Activated CD4-positive, alpha-beta T cell treated with anti-CD3 and anti-CD28 coated beads, Interleukin-2, amount 10 ng/mL, durations not matched to agents 24 days and 14 days (primary cell): ENCODE measurements around the gene PLXNA2. TPM values are rescaled to one million over a fixed set of nuclear protein-coding genes. Genes with fewer than 3 reads are reported as not detected.

Source experiments
- DNase-seq: peaks from one replicate; pipeline ENCODE4 v3.0.0; 2022
- H3K27ac Mint-ChIP-seq: one replicate; pipeline ENCODE4 v1.8.0; 2022; ENCODE audit warnings: mild to moderate bottlenecking, mixed read lengths
- H3K27me3 Mint-ChIP-seq: one replicate; pipeline ENCODE4 v1.8.0; 2022; ENCODE audit warnings: mixed read lengths
- H3K36me3 Mint-ChIP-seq: one replicate; pipeline ENCODE4 v1.8.0; 2022; ENCODE audit warnings: low read depth, mild to moderate bottlenecking, mixed read lengths
- H3K4me1 Mint-ChIP-seq: one replicate; pipeline ENCODE4 v1.8.0; 2021; ENCODE audit warnings: mixed read lengths
- H3K4me3 Mint-ChIP-seq: one replicate; pipeline ENCODE4 v1.8.0; 2022; ENCODE audit warnings: mild to moderate bottlenecking, moderate library complexity, mixed read lengths
- H3K9me3 Mint-ChIP-seq: one replicate; pipeline ENCODE4 v1.8.0; 2021; ENCODE audit warnings: mixed read lengths
- intact Hi-C: fragments of 100-400 bp; cut with micrococcal nuclease; formaldehyde crosslinking; loops from one replicate; pipeline ENCODE4 v1.15.1; 2023
- total RNA-seq: library from RNA; stranded (reverse); gene quantifications from 2 replicates; pipeline ENCODE4 v1.2.3, GENCODE V29; 2022

PLXNA2 gene
- total RNA-seq, 1 donor from 2014 or later: not detected

DNA sequence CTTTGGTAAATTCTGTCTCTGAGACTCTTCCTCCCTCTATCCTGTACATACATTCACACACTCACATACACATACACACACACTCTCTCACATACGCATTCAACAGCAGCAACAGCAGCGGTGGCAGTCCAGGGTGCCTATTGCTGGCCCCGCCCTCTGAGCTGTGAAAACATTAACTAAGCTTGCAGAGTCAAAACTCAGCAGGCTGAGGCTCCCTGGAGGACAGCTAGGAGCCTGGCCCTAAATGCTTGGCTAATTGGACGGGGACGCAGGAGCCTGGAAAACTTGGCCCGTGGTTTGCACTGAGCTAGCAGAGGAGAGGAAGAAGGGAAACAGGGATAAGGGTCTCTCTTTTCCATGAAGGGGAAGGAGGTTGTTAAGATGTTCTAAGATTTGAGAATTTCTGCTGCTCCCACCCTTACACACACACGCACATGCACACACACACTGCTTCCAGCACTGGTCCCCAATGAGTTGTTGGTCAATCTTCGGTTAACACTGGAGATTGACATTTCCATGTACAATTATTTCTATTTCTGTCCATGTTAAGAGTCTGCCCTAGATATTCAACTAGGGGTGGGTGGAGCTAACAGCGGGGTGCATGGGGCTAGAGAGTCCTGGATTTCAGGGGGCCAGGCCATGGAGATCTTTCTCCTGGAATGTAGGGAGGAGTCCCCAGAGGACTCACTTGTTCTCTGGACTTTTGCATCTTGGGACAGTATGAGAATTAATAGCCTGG, 94.2 kb downstream of the PLXNA2 start:
- Mint-ChIP-seq H3K36me3 (no peaks in the 10 kb centered on the region), H3K4me3 (no peak overlapping the region), H3K4me1 (no peaks in the 10 kb centered on the region), H3K27me3 (peaks cover 2% of the 10 kb centered on the region), H3K9me3 (no peaks in the 10 kb centered on the region), H3K27ac (no peak overlapping the region)
- intact Hi-C loops: no loop called here
- no peak for DNase-seq

DNA sequence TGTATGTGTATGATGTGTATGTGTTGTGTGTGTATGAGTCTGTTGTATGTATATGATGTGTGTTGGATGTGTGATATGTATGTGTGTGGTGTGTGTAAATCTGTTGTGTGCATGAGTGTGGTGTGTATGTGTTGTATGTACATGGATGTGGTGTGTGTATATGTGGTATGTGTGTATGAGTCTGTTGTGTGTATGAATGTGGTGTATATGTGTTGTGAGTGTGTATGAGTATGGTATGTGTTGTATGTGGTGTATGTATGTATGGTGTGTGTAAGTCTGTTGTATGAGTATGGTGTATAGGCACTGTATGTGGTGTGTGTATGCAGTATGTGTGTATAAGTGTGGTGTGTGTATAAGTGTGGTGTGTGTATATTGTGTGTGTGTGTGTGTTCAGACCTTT, 95.0 kb downstream of the PLXNA2 start:
- H3K27me3 Mint-ChIP-seq: no peaks in the 10 kb centered on the region
- no peaks in the 10 kb centered on the region for H3K36me3 Mint-ChIP-seq
- DNase-seq: no peak
- intact Hi-C loops: no loop called here
- no peaks in the 10 kb centered on the region for H3K4me1 Mint-ChIP-seq
- no peak overlapping the region for H3K4me3 Mint-ChIP-seq
- H3K9me3 Mint-ChIP-seq: no peaks in the 10 kb centered on the region
- H3K27ac Mint-ChIP-seq: no peak overlapping the region

DNA sequence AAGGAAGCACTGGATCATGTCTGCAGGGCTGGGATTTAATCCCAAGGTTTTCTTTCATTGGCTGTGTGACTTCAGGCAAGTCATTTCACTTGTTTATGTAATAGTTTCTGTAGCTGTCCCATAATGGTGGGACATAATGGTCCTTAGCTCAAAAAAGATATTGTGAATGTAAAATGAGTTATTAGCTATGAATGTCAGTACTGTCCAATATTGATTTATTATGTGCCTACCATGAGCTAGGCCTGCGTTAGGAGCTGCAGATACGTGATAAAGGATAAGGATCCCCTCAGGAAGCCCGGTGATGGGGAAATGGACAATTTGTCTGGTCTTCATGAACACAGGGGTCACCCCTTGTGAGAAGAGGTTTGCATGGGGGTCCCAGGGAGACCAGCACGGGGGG, 95.8 kb downstream of the PLXNA2 start:
- intact Hi-C loops: no loop called here

DNA sequence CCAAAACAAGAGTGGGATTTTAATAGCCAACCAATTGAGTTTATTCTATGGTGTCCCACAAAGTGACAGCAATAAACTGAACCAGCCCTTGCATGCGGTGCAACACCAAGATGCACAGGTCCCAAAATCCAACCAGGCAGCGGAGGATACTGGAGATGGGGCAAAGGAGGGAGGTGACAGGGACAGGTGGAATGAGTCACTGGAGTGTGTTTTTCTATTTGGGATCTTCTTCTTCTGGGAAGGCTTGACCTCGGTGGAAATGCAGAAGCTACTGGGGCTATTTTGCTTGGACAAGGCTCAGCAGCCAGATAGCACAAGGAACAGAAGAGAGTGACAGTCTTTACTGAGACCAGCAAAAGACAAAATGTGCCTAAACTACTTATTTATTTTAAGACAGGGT, 97.5 kb downstream of the PLXNA2 start:
- Mint-ChIP-seq H3K36me3 (no peaks in the 10 kb centered on the region), H3K4me1 (no peaks in the 10 kb centered on the region), H3K9me3 (no peaks in the 10 kb centered on the region), H3K27me3 (no peaks in the 10 kb centered on the region), H3K27ac (no peak overlapping the region), H3K4me3 (no peak overlapping the region)
- no peak for DNase-seq
- intact Hi-C loops: no loop called here

More for the DNA sequence above, 95.8 kb downstream of the PLXNA2 start:
- H3K27ac Mint-ChIP-seq: no peak overlapping the region
- no peaks in the 10 kb centered on the region for H3K36me3 Mint-ChIP-seq
- H3K27me3 Mint-ChIP-seq: no peaks in the 10 kb centered on the region
- H3K4me1 Mint-ChIP-seq: no peaks in the 10 kb centered on the region
- no peaks in the 10 kb centered on the region for H3K9me3 Mint-ChIP-seq
- DNase-seq: no peak
- H3K4me3 Mint-ChIP-seq: no peak overlapping the region

DNA sequence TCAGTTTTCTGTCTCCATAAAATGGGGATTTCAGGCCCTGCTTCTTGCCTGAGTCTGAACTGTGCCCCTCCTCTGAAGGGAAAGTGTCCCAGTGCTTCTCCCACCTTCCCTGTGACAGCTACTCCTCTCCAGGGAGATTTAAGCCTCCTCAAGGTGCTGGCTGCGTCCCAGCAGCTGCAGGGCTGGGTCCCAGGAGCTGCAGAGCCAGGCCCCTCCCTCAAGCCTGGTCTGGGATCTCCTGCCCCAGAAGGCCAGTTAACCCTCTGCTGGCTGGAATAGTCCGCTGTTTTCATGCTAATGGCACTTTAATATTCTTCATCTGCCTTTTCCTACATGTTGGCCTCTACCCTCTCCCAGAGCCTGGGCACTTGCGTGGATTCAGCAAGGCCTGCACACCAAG, 99.0 kb downstream of the PLXNA2 start:
- intact Hi-C loops: no loop called here
- no peaks in the 10 kb centered on the region for H3K36me3 Mint-ChIP-seq
- no peak for DNase-seq
- no peaks in the 10 kb centered on the region for H3K4me1 Mint-ChIP-seq
- no peak overlapping the region for H3K4me3 Mint-ChIP-seq
- no peaks in the 10 kb centered on the region for H3K27me3 Mint-ChIP-seq
- no peak overlapping the region for H3K27ac Mint-ChIP-seq
- no peaks in the 10 kb centered on the region for H3K9me3 Mint-ChIP-seq

DNA sequence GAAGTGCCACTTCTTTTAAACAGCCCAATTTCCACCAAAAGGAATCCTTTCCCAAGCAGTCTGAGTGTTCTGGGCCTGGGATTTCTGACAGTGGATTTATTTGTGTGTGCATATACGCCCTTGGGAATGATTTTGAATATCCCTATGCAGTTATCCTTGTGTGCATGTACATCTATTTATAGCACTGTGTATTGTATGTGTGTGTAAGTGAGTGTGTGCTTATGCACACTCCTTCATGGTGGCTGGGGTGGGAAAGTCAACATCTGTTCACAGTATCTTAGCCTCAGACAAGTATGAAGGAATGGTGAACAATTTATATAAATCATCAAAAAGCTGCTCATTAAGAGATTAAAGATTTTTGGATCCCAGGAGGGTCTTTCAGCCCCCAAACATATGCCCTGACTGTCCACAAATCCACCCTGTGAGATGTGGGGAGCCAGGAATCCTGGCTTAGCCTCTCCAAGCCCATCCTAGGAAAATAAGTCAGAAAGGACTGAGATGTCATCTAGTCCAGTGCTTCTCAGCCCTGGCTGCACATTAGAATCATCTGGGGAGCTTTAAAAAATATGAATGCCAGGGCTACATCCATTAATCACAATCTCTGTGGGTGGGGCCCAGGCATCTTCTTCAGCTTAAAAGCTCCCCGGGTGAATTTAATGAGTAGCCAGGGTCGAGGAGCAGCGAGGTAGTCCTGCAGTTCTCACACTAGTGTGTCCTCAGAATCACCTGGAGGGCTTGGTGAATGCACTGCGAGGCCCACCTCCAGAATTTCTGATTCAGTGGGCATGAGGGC, 101.4 kb downstream of the PLXNA2 start:
- Mint-ChIP-seq H3K36me3 (no peaks in the 10 kb centered on the region), H3K27ac (no peak overlapping the region), H3K4me1 (no peaks in the 10 kb centered on the region), H3K4me3 (no peak overlapping the region), H3K27me3 (peaks cover 3% of the 10 kb centered on the region), H3K9me3 (no peaks in the 10 kb centered on the region)
- intact Hi-C loops: no loop called here
- DNase-seq: no peak

DNA sequence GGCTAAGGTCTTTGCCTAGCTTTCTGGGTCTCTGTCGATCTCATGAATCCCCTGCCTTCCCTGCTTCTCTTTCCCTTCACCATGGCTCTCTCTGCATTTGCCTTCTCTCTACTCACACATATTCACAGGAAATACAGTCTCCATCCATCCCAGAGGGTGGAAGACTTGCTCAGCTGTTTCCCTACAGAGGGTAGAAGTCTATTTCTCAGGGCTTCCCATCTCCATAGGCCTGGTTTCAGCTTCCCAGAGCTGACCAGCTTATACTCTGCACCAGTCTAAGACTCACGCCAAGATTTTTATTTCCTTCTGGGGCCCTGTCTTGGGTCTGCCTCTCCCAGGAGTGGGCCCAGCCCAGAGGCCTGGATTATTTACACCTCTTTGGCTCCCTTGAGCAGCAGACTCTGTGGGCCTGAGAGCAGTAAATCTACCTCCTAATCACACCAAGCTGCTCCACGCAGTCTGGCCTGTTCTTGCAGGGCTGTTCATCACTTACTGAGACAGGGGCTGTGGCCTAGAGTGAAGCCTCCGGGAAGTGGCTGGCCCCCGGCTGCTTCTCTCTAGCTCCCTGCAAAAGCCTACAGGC, 102.5 kb downstream of the PLXNA2 start:
- H3K4me3 Mint-ChIP-seq: no peak overlapping the region
- H3K9me3 Mint-ChIP-seq: no peaks in the 10 kb centered on the region
- H3K36me3 Mint-ChIP-seq: no peaks in the 10 kb centered on the region
- no peaks in the 10 kb centered on the region for H3K4me1 Mint-ChIP-seq
- no peak for DNase-seq
- peaks cover 3% of the 10 kb centered on the region for H3K27me3 Mint-ChIP-seq
- H3K27ac Mint-ChIP-seq: no peak overlapping the region
- intact Hi-C loops: no loop called here

DNA sequence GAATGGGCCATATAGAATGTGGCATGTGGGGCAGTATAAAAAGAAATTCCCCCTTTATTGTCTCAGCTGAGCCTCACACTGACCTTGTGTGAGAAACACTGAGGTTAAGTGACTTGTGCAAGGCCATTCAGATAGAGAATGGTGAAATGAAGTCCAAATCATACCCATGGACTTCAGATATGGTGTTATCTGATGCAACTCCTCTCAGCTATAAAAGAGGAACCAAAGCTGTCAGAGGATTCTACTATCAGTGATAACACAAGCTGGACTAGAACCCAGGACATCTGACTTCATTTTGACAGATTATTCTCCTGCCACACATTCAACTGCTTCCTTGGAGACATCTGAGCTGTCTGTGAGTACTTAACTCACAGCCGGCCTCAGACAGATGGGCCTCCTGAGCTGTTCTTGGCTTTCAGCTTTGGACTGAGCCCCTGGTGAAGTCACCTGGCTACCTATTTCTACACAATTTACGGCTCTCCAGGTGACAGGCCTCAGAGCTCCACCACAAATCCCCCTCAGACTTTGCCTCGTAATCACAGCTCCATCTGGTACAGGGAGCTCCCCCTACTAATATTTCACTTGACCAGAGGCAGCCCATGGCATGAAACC, 104.6 kb downstream of the PLXNA2 start:
- Mint-ChIP-seq H3K4me1 (no peaks in the 10 kb centered on the region), H3K27ac (no peak overlapping the region), H3K9me3 (no peaks in the 10 kb centered on the region), H3K36me3 (no peaks in the 10 kb centered on the region), H3K27me3 (peaks cover 4% of the 10 kb centered on the region), H3K4me3 (no peak overlapping the region)
- DNase-seq: no peak
- intact Hi-C loops: no loop called here

DNA sequence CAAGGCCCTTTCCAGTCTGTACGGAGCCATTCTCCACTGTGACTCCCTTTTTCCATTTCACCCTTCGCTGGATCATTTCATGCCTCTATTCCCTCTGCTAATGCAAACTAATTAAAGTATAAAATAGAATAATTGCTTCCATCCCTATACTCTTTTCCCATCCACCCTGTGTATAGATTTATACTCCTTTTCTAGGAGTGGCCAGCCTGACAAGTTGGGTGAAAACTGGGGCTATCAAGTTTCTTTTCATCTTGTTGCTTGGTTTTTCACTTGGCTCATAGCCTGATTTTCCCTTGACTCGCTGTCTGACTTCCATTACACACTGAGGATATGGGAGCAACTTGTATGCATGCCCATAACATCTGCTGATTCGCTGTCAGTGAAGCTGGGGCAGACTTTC, 107.0 kb downstream of the PLXNA2 start:
- Mint-ChIP-seq H3K4me3 (no peak overlapping the region), H3K27me3 (peaks cover 10% of the 10 kb centered on the region), H3K4me1 (no peaks in the 10 kb centered on the region), H3K36me3 (no peaks in the 10 kb centered on the region), H3K27ac (no peak overlapping the region), H3K9me3 (no peaks in the 10 kb centered on the region)
- intact Hi-C loops: no loop called here
- DNase-seq: no peak

DNA sequence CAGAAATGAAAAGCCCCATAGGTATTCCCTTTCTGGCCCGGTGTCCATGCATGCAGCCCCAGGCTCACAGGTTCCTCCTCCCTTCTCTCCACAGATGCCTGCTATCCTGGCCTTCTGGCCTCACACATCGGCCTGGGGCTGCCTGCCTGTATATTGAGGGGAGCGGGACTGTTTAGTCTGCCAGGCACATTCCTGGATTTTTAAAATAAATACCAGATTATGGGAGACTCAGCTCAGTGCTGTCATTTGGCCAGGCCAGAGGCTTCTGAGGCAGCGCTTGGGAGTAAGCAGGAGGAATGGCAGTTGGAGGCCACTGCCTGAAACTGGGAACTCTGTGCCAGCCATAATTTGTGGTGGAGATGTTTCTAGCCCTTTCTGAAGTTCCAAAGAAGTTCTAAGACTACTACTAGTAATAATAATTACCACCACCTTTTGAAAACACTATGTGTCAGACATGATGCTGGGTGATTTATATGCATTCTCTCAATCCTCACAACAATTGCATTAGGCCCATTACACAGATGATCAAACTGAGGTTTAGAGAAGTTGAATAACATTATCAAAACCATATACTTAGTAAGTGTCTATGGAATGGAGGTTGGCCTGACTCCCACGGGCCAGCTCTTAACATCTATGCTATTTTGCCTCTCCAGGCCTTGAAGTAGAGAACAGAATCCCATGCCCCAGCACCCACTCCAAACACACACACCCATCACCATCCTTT, 107.6 kb downstream of the PLXNA2 start:
- Mint-ChIP-seq H3K27ac (no peak overlapping the region), H3K9me3 (no peaks in the 10 kb centered on the region), H3K36me3 (no peaks in the 10 kb centered on the region), H3K27me3 (peaks cover 15% of the 10 kb centered on the region), H3K4me3 (no peak overlapping the region), H3K4me1 (peaks cover 2% of the 10 kb centered on the region)
- DNase-seq: no peak
- intact Hi-C loops: no loop called here

DNA sequence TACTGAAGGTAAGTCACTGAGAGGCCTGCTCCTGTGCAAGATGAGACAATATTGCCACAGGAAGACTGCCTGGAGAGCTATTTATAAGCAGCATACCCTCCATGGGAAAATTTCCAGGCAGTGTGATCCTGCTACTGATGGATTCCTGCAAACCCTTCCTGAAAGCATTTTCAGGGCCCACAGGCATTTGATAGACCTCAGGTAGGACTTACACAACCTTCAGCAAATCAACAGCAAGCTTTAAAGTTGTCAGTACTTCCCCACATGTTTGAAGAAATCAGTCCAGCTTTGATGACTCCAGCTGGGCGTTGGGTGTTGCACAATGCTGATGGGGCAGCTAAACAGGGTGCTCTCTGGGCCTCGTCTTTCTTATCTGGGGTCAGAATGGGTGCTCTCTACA, 108.8 kb downstream of the PLXNA2 start:
- Mint-ChIP-seq H3K27me3 (peaks cover 20% of the 10 kb centered on the region), H3K4me1 (peaks cover 2% of the 10 kb centered on the region), H3K27ac (no peak overlapping the region), H3K4me3 (no peak overlapping the region), H3K9me3 (no peaks in the 10 kb centered on the region), H3K36me3 (no peaks in the 10 kb centered on the region)
- intact Hi-C loops: no loop called here
- no peak for DNase-seq

DNA sequence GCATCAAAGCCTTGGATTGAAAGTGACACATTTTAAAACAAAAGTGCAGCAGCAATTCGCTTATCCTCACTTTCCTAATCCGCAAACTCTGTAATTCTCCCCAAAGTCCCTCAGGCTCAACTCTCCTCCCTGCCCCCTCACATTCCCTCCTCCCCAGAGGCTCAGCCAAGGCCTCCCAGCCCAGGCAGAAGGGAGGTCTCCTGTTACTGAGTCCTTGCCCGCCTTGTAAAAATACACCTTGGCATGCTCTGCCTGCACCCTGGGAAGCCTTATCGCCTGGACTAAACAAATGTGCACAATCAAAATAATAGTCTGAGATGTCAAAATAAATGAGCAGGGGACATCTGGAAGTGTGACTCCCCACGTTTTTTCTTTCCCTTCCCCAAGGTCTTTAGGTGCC, 109.7 kb downstream of the PLXNA2 start:
- H3K27ac Mint-ChIP-seq: no peak overlapping the region
- H3K36me3 Mint-ChIP-seq: no peaks in the 10 kb centered on the region
- intact Hi-C loops: no loop called here

DNA sequence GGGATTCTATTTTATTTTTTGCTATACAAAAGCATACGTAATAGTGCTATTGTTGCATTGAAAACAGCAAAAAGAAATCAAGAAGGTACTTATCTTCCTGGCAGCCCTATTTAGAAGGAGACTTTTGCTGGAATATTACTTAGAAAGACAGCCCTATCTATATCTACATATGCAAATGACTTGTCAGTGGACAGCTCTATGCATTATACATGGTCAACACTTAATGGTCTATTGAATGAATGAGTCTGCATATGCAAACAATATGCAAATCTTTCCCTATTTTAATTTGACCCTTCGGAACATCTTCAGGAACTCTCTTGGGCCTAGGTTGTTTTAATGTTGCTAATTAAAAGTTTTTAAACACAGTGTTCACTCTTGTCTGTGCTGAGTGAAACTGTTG, 110.8 kb downstream of the PLXNA2 start:
- no peaks in the 10 kb centered on the region for H3K9me3 Mint-ChIP-seq
- intact Hi-C loops: no loop called here
- H3K36me3 Mint-ChIP-seq: no peaks in the 10 kb centered on the region
- peaks cover 20% of the 10 kb centered on the region for H3K27me3 Mint-ChIP-seq
- no peak overlapping the region for H3K27ac Mint-ChIP-seq
- no peak for DNase-seq
- no peak overlapping the region for H3K4me3 Mint-ChIP-seq
- H3K4me1 Mint-ChIP-seq: peaks cover 2% of the 10 kb centered on the region

More for the DNA sequence above, 109.7 kb downstream of the PLXNA2 start:
- peaks cover 2% of the 10 kb centered on the region for H3K4me1 Mint-ChIP-seq
- no peaks in the 10 kb centered on the region for H3K9me3 Mint-ChIP-seq
- no peak overlapping the region for H3K4me3 Mint-ChIP-seq
- H3K27me3 Mint-ChIP-seq: peaks cover 20% of the 10 kb centered on the region
- DNase-seq: no peak
